Subcutaneous adipose tissue (tissue), 4 donors: ENCODE measurements around the gene INTS2. TPM values are rescaled to one million over a fixed set of nuclear protein-coding genes. Genes with fewer than 3 reads are reported as not detected.

ENCODE experiments used
- total RNA-seq, 4 donors: library from RNA; depleted of rRNA; stranded (reverse); fragments of >200 nt; gene quantifications; one replicate each; pipeline ENCODE4 v1.1.0, GENCODE V29; 2016
- TF ChIP-seq, protein P1 (sequence below): fragments of 450-650 bp; IDR thresholded peaks from one replicate; pipeline ENCODE4 v1.5.1; 2016; ENCODE audit warnings: low read depth, mild to moderate bottlenecking, control low read depth, antibody characterized with exemption, moderate library complexity

The INTS2 gene, protein sequence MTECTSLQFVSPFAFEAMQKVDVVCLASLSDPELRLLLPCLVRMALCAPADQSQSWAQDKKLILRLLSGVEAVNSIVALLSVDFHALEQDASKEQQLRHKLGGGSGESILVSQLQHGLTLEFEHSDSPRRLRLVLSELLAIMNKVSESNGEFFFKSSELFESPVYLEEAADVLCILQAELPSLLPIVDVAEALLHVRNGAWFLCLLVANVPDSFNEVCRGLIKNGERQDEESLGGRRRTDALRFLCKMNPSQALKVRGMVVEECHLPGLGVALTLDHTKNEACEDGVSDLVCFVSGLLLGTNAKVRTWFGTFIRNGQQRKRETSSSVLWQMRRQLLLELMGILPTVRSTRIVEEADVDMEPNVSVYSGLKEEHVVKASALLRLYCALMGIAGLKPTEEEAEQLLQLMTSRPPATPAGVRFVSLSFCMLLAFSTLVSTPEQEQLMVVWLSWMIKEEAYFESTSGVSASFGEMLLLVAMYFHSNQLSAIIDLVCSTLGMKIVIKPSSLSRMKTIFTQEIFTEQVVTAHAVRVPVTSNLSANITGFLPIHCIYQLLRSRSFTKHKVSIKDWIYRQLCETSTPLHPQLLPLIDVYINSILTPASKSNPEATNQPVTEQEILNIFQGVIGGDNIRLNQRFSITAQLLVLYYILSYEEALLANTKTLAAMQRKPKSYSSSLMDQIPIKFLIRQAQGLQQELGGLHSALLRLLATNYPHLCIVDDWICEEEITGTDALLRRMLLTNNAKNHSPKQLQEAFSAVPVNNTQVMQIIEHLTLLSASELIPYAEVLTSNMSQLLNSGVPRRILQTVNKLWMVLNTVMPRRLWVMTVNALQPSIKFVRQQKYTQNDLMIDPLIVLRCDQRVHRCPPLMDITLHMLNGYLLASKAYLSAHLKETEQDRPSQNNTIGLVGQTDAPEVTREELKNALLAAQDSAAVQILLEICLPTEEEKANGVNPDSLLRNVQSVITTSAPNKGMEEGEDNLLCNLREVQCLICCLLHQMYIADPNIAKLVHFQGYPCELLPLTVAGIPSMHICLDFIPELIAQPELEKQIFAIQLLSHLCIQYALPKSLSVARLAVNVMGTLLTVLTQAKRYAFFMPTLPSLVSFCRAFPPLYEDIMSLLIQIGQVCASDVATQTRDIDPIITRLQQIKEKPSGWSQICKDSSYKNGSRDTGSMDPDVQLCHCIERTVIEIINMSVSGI
- 10 to 100 TPM; 10.0 to 11.9 (median 10.6) TPM for total RNA-seq

DNA sequence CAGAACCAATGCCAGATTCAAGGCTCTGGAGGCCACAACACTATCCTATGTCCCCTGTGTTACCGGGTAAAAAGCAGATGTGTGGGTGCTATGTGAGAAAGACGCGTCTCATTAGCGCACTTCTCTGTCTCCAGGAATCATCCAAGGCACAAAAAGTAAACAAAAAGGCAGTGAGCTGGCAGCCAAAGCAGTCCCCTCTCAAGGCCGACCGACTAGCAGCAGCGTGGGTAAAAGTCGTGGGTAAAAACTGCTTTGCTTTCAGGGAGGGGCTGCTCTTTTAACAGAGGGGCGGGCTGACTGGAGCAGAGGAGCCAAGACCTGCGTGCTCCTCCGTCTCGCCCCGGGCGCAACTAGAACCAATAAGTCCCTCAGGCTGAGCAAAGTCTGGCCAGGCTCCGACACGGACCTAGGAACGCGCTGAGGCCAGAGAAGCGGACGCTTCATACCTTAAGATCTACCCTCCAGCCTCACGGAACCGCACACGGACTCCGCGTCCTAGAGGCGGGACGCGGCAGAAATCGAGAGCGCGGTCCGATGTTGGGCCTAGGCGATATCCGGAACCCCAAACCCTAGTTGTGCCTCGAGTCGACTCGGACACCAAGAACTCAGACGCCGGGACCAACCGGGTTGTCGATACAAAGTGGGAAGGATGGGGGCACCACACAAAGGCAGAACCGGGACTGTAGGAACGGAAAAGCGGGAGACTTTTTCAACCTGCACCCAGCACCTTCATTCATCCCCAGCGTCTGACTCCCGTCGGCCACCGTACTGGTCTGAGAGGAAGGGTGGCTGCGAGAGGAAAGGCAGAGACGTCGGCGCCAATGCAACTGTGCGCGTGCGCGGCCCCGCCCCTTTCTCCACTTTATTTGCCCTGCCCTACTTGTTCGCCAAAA, at the start of gene INTS2:
Gene INTS2 (minus strand): TSS at position 775 of the 893 bp plus-strand sequence. CDS start 1,338 bp downstream, outside the sequence.
- TF ChIP-seq, protein P1, sequence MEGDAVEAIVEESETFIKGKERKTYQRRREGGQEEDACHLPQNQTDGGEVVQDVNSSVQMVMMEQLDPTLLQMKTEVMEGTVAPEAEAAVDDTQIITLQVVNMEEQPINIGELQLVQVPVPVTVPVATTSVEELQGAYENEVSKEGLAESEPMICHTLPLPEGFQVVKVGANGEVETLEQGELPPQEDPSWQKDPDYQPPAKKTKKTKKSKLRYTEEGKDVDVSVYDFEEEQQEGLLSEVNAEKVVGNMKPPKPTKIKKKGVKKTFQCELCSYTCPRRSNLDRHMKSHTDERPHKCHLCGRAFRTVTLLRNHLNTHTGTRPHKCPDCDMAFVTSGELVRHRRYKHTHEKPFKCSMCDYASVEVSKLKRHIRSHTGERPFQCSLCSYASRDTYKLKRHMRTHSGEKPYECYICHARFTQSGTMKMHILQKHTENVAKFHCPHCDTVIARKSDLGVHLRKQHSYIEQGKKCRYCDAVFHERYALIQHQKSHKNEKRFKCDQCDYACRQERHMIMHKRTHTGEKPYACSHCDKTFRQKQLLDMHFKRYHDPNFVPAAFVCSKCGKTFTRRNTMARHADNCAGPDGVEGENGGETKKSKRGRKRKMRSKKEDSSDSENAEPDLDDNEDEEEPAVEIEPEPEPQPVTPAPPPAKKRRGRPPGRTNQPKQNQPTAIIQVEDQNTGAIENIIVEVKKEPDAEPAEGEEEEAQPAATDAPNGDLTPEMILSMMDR, result no peak

DNA sequence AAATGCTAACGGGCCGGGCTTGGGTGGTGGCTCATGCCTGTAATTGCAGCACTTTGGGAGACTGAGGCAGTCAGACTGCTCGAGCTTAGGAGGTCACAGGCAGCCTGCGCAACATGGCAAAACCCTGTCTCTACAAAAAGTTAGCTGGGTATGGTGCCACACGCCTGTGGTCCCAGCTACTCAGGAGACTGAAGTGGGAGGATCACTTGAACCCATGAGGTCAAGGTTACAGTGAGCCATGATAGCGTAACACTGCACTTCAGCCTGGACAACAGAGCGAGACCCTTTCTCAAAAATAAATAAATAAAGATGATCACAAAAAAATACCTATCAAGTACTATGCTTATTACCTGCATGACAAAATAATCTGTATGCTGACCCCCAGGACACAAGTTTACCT, 46.3 kb upstream of the INTS2 start:
- TF ChIP-seq, protein P1, result no peak

DNA sequence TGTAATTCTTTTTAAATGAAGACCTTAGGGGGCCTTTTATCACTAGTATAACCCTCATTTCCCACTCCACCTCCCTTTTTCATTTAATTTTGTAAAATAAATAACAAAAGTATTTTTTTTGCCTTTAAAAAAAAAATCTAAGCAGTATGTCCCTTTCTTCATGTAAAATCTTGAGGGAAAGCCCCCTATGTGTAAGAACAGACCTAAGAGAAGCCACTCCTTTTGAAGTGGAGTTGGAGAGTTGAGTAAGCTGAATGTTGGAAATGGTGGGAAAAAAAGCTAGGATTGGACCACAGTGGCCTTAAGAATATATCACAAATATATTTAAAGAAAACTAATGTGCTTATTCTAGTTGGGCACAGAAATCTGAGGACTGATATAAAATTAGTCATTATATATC, 44.5 kb upstream of the INTS2 start:
- TF ChIP-seq, protein P1, result no peak

DNA sequence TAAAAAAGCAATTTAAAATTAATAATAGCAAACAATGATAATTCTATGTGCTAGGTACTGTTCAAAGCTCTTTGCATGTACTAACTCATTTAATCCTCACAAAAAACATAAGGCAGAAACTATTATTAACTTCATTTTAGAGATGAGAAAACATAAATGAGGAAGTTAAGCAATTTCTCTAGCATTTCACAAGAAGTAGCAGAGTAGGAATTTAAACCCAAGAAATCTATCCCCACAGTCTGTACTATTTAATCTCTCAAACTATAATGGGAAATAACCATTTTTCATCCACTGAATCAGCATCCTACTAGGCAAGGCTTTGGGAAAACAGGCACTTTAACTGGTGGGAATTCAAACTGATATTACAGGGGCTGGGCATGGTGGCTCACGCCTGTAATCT, 42.2 kb upstream of the INTS2 start:
- TF ChIP-seq, protein P1, result no peak

DNA sequence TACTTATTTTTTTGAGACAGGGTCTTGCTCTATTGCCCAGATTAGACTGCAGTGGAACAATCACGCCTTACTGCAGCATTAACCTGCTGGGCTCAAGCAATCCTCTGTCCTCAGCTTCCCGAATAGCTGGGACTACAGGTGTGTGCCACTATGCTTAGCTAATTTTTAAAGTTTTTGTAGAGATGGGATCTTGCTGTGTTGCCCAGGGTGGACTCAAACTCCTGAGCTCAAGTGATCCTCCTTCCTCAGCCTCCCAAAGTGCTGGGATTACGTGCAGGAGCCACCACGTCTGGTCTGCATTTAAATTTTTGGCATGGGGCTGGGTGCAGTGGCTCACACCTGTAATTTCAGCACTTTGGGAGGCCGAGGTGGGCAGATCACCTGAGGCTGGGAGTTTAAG, 41.0 kb upstream of the INTS2 start:
- TF ChIP-seq, protein P1, result no peak

DNA sequence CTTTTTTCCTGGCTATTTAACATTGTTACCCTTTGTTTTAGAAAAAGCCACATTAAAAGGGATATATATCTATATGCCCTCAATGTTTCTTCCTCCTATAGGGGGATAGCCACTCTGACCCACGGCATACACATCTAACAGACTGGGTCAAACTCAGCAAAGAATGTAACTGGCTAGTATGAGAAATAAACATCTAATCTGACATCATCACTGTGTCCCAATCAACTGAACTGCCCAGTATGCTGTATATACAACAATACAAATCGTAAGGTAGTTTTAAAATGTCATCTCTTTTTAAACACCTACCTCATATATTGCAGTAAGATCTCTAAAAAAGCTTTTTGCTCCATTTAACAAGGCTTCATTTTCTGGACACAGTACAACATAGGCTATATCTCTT, 39.9 kb upstream of the INTS2 start:
- TF ChIP-seq, protein P1, result no peak
